IMR-90 (cell line): ENCODE results near the gene C11orf97. TPM values are rescaled to one million over a fixed set of nuclear protein-coding genes. Genes with fewer than 3 reads are reported as not detected.

Experiments
- ATAC-seq: fragments of 200-7000 bp; cut with Tn5 transposase; 2 replicates; pipeline ENCODE4 v1.9.1; 2020; ENCODE audit warnings: low read depth, mild to moderate bottlenecking, moderate library complexity
- BruUV-seq: library from RNA; stranded (reverse); fragments of 400-500 nt; replicated peaks from 2 replicates; lab custom pipeline; 2021; lab: Mats Ljungman, UMichigan
- CTCF ChIA-PET: fragments of 300-600 bp; formaldehyde crosslinking; extraction: SDS; loops from one replicate; lab custom pipeline; 2021; ENCODE audit warnings: antibody characterized with exemption; lab: Yijun Ruan, JAX
- POLR2A ChIA-PET: fragments of 300-600 bp; sonication (Branson Sonifier 250); formaldehyde crosslinking; loops from one replicate; lab custom pipeline; 2022; ENCODE audit warnings: antibody characterized with exemption; ENCODE audit not compliant: unreplicated experiment; lab: Charles Lee
- DNase-seq: peaks from one replicate; pipeline ENCODE4 v3.0.0; 2013
- H2AFZ ChIP-seq: replicated peaks from 2 replicates; pipeline ENCODE3; 2013; ENCODE audit warnings: low read length, mild to moderate bottlenecking; ENCODE audit not compliant: poor library complexity
- H2AK5ac ChIP-seq: 2 replicates; pipeline ENCODE4 v1.6.1; 2013; ENCODE audit warnings: low read depth, low read length, inconsistent platforms
- H2AK9ac ChIP-seq: replicated peaks from 2 replicates; pipeline ENCODE3; 2013; ENCODE audit warnings: mild to moderate bottlenecking, low read depth, low read length, moderate library complexity; ENCODE audit not compliant: poor library complexity
- H2BK120ac ChIP-seq: 2 replicates; pipeline ENCODE4 v1.6.1; 2013; ENCODE audit warnings: low read depth, low read length, inconsistent platforms
- H2BK15ac ChIP-seq: 3 replicates; pipeline ENCODE4 v1.6.1; 2013; ENCODE audit warnings: low read depth, low read length, inconsistent platforms
- H2BK20ac ChIP-seq: 2 replicates; pipeline ENCODE4 v1.6.1; 2013; ENCODE audit warnings: low read depth, mild to moderate bottlenecking, inconsistent platforms, low read length, moderate library complexity
- H2BK5ac ChIP-seq: 2 replicates; pipeline ENCODE4 v1.6.1; 2013; ENCODE audit warnings: mild to moderate bottlenecking, low read depth, low read length, inconsistent platforms; ENCODE audit not compliant: poor library complexity, severe bottlenecking
- H3K14ac ChIP-seq: replicated peaks from 2 replicates; pipeline ENCODE4 v1.6.1; 2013; ENCODE audit warnings: low read depth, low read length, inconsistent platforms
- H3K18ac ChIP-seq: 2 replicates; pipeline ENCODE4 v1.6.1; 2013; ENCODE audit warnings: low read depth, low read length, control low read depth
- H3K23ac ChIP-seq: 2 replicates; pipeline ENCODE4 v1.6.1; 2013; ENCODE audit warnings: low read depth, low read length, inconsistent platforms
- H3K27ac ChIP-seq: 2 replicates; pipeline ENCODE4 v1.5.1; 2013; ENCODE audit warnings: mild to moderate bottlenecking, control low read depth, low read length; ENCODE audit not compliant: insufficient read depth
- H3K27me3 ChIP-seq: 2 replicates; pipeline ENCODE4 v1.6.1; 2013; ENCODE audit warnings: low read length; ENCODE audit not compliant: control insufficient read depth, insufficient read depth
- H3K36me3 ChIP-seq: 2 replicates; pipeline ENCODE4 v1.6.1; 2013; ENCODE audit warnings: low read length, mixed read lengths; ENCODE audit not compliant: control insufficient read depth, insufficient read depth
- H3K4ac ChIP-seq: 2 replicates; pipeline ENCODE4 v1.6.1; 2013; ENCODE audit warnings: low read depth, low read length, inconsistent platforms
- H3K4me1 ChIP-seq: 2 replicates; pipeline ENCODE4 v1.6.1; 2013; ENCODE audit warnings: low read length, mixed read lengths; ENCODE audit not compliant: control insufficient read depth, insufficient read depth
- H3K4me2 ChIP-seq: 2 replicates; pipeline ENCODE4 v1.6.1; 2013; ENCODE audit warnings: low read depth, mild to moderate bottlenecking, control low read depth, low read length, moderate library complexity
- H3K4me3 ChIP-seq: 2 replicates; pipeline ENCODE4 v1.5.1; 2013; ENCODE audit warnings: low read depth, mild to moderate bottlenecking, control low read depth, low read length, moderate library complexity; ENCODE audit not compliant: insufficient read depth
- H3K56ac ChIP-seq: 2 replicates; pipeline ENCODE4 v1.6.1; 2013; ENCODE audit warnings: low read length, inconsistent platforms; ENCODE audit not compliant: insufficient read depth; ENCODE audit errors: extremely low read depth
- H3K79me1 ChIP-seq, 2 experiments: 2 replicates each; pipeline ENCODE4 v1.6.1; 2013; ENCODE audit warnings: low read length in 2 of 2, inconsistent platforms in 1 of 2, low read depth in 1 of 2
- H3K9ac ChIP-seq: 2 replicates; pipeline ENCODE4 v1.6.1; 2013; ENCODE audit warnings: low read depth, low read length, control low read depth
- H3K9me1 ChIP-seq: 2 replicates; pipeline ENCODE4 v1.6.1; 2013; ENCODE audit warnings: low read length, inconsistent platforms; ENCODE audit not compliant: insufficient read depth
- H3K9me3 ChIP-seq: 2 replicates; pipeline ENCODE4 v1.6.1; 2013; ENCODE audit warnings: low read length; ENCODE audit not compliant: control insufficient read depth, insufficient read depth
- H4K20me1 ChIP-seq: 2 replicates; pipeline ENCODE4 v1.6.1; 2013; ENCODE audit warnings: low read length, inconsistent platforms; ENCODE audit not compliant: insufficient read depth
- H4K5ac ChIP-seq: 2 replicates; pipeline ENCODE4 v1.6.1; 2013; ENCODE audit warnings: mild to moderate bottlenecking, low read depth, low read length, control low read depth
- H4K8ac ChIP-seq, 2 experiments: 2 replicates each; pipeline ENCODE4 v1.6.1; 2013; ENCODE audit warnings: low read depth in 2 of 2, low read length in 2 of 2, control low read depth in 1 of 2, inconsistent platforms in 1 of 2
- H4K91ac ChIP-seq: 2 replicates; pipeline ENCODE4 v1.6.1; 2013; ENCODE audit warnings: low read depth, low read length, inconsistent platforms; ENCODE audit not compliant: insufficient read depth
- CEBPB ChIP-seq: IDR thresholded peaks from 2 replicates; pipeline ENCODE4 v1.6.1; 2012; ENCODE audit warnings: low read depth, low read length, improper control_type of control experiment
- CTCF ChIP-seq: conservative IDR thresholded peaks from 2 replicates; pipeline ENCODE4 v1.5.1; 2012; ENCODE audit warnings: mild to moderate bottlenecking, low read depth, low read length, improper control_type of control experiment
- WGBS, 2 experiments: methylation state at CpG; one replicate each; pipeline versions ENCODE4 v1.1.5 to v1.1.7; 2013; ENCODE audit warnings: missing lambda C conversion rate in 2 of 2; ENCODE audit not compliant: insufficient read length in 1 of 2; ENCODE audit errors: extremely low coverage in 2 of 2; 5-methylcytosine and 5-hydroxymethylcytosine counted together
- dilution Hi-C: fragments of 300-500 bp; cut with HindIII; formaldehyde crosslinking; loops from one replicate; pipeline ENCODE4 v1.14.3; 2018; ENCODE audit warnings: low sequenced_read_pairs; ENCODE audit not compliant: unreplicated experiment
- in situ Hi-C: fragments of 300-500 bp; cut with MboI; formaldehyde crosslinking; loops from 3 replicates; pipeline ENCODE4 v1.14.3; 2019; ENCODE audit warnings: low sequenced_read_pairs, inconsistent platforms, mixed read lengths
- intact Hi-C: fragments of 100-400 bp; cut with micrococcal nuclease; formaldehyde crosslinking; loops from 2 replicates; pipeline ENCODE4 v1.10.0; 2022
- polyA plus RNA-seq, 3 experiments: library from polyadenylated mRNA; depleted of rRNA; stranded (reverse); fragments of >200 nt; gene quantifications; 2 replicates each; pipeline ENCODE4 v1.2.3, GENCODE V29; 2012; ENCODE audit warnings: low replicate concordance in 1 of 3
- total RNA-seq: library from RNA; depleted of rRNA; stranded (reverse); fragments of >200 nt; gene quantifications from 2 replicates; pipeline ENCODE4 v1.2.3, GENCODE V29; 2012

Gene C11orf97
- total and polyA plus RNA-seq, 2 of the 4 experiments (the other 2 are of a cell fraction): not detected

GRCh38 chr11:94526645-94527438 lies 14.6 kb downstream of the C11orf97 start:
- no peak overlapping the region for H4K5ac ChIP-seq
- no peak overlapping the region for H3K56ac ChIP-seq
- BruUV-seq: no TSS peak
- no peaks in the 10 kb centered on the region for H4K20me1 ChIP-seq
- no peak overlapping the region for H2BK120ac ChIP-seq
- H2AFZ ChIP-seq: no peak overlapping the region
- no peaks in the 10 kb centered on the region for H3K9me1 ChIP-seq
- ChIA-PET CTCF (interaction anchor here (0.6 to 1.3 kb wide), 4 partner anchors 22 to 1152 kb away, joined by 3 to 4 read pairs (median 4); no protein-coding TSS in a partner anchor), POLR2A (no interaction called here)
- no peaks in the 10 kb centered on the region for H3K79me1 ChIP-seq
- in situ Hi-C loops (loop anchor here (10.0 kb wide), 1 partner anchor 48 kb away; no protein-coding TSS in a partner anchor), dilution Hi-C loops (no loop called here), intact Hi-C loops (loop anchor here (5.0 kb wide), 1 partner anchor 1900 kb away; no protein-coding TSS in a partner anchor)
- no peak overlapping the region for H3K27ac ChIP-seq
- H3K4ac ChIP-seq: no peak overlapping the region
- H2AK5ac ChIP-seq: no peak overlapping the region
- no peak overlapping the region for H2BK20ac ChIP-seq
- no peaks in the 10 kb centered on the region for H3K9me3 ChIP-seq
- H4K8ac ChIP-seq: no peak overlapping the region
- no peak overlapping the region for H2BK5ac ChIP-seq
- no peak overlapping the region for H3K23ac ChIP-seq
- no peak overlapping the region for H3K4me3 ChIP-seq
- no peak for TF ChIP-seq CTCF
- peak; percentile 88 for TF ChIP-seq CEBPB
- H3K4me1 ChIP-seq: no peaks in the 10 kb centered on the region
- ATAC-seq (no peak), DNase-seq (peak; percentile 23)
- no peak overlapping the region for H3K9ac ChIP-seq
- no peaks in the 10 kb centered on the region for H3K27me3 ChIP-seq
- H2BK15ac ChIP-seq: no peak overlapping the region
- no peaks in the 10 kb centered on the region for H3K36me3 ChIP-seq
- no peak overlapping the region for H2AK9ac ChIP-seq
- no peak overlapping the region for H3K4me2 ChIP-seq
- H3K14ac ChIP-seq: no peak overlapping the region
- WGBS, 2 experiments: no CpG with 5 or more reads among the region's 4 CpGs
- H4K91ac ChIP-seq: no peak overlapping the region
- H3K18ac ChIP-seq: no peak overlapping the region
